ENCODE measurements around the gene PLAC9.

The PLAC9 gene

GRCh38 chr10:80186364-80187012, 54.0 kb downstream of the PLAC9 start:
- DNase-seq, result peak; percentile 25

GRCh38 chr10:80187060-80187459, 54.5 kb downstream of the PLAC9 start:
- DNase-seq, result no peak

GRCh38 chr10:80187465-80188409, 55.2 kb downstream of the PLAC9 start:
- peak; percentile 28 for DNase-seq

GRCh38 chr10:80188713-80189112, 56.2 kb downstream of the PLAC9 start:
- no peak for DNase-seq

GRCh38 chr10:80191589-80192270, 59.2 kb downstream of the PLAC9 start:
- DNase-seq, result no peak

GRCh38 chr10:80192553-80192952, 60.0 kb downstream of the PLAC9 start:
- no peak for DNase-seq

- no peak for DNase-seq
Measured at GRCh38 chr10:80194373-80195045, 62.0 kb downstream of the PLAC9 start.
